ENCODE results near the gene PITPNM1.

DNA sequence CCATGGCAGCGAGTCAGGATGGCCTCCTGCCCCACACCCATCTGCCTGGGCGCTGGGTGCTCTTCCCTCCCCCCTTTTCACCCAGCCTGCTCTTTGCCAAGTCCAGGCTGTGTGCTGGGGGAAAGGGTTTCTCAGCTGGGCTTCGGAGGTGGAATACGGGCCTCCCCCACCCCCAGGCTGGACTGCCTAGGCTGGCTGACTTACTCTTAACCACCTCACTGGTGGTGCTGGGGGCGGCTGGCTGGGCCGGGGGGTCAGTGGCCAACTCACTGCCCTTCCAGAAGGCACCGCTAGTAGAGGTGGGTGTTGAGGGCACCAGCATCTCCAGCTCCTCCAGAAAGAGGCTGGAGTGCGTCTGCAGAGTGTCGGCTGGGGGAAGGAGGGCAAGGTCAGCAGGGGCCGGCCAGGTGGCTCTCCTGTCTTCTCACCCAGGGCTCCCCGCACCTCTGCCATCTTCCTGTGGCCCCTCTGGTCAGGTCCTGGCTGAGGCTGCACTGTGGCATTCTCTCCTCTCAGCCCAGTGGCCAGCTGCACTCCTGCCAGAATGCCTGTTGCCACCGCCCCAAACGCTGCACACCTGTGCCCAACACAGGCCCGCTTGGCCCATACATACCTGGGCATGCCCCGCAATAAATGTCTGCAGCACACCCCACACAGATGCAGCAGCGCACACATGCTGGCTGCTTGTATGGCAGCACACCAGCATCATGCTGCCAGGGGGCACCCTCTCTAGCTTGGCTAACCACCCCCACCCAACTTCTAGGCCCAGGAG lies 9.7 kb downstream of the PITPNM1 start:
- TF ChIP-seq POLR2AphosphoS5 (IDR thresholded peaks at IDR 0.05; ENCODE audit: borderline replicate concordance, low read depth, low read length) (no peak), EZH2 (IDR thresholded peaks at IDR 0.05) (no peak)

Data from SK-N-MC (cell line).